ENCODE data around the gene RAB1A. TPM values are rescaled to one million over a fixed set of nuclear protein-coding genes. Genes with fewer than 3 reads are reported as not detected.

The RAB1A gene
- total RNA-seq, 1 experiment from 2014 or later: 93.8 TPM

DNA sequence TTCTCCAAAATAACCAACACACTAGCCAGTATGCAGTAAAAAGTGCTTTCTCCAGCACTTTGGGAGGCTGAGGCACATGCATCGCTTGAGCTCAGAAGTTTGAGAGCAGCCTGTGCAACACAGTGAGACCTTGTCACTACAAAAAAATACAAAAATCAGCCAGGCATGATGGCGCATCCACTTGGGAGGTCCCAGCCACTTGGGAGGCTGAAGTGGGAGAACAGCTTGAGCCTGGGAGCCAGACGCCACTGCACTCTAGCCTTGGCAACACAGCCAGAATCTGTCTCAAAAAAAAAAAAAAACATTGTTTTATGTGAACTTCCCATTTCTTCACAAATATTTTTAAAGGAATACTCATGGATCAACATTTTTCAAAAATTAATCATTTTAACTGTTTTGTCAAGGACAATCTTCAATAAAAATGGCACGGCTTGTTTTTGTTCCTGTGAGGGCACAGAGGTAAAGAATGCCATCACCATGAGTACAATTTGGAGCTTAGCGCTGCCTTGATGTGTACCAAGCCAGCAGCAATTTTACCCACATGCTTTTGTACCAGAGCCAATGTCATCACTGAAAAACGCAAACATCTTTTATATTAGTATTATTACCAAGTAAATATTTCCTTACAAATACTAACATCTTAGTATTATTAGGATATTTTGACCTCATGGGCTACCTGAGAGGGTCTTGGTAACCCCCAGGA lies 26.7 kb downstream of the RAB1A start:
- in situ Hi-C loops (cut with HindIII; ENCODE audit: low sequenced_read_pairs): no loop called here
- peak; percentile 27 for DNase-seq (ENCODE audit: low spot score)

DNA sequence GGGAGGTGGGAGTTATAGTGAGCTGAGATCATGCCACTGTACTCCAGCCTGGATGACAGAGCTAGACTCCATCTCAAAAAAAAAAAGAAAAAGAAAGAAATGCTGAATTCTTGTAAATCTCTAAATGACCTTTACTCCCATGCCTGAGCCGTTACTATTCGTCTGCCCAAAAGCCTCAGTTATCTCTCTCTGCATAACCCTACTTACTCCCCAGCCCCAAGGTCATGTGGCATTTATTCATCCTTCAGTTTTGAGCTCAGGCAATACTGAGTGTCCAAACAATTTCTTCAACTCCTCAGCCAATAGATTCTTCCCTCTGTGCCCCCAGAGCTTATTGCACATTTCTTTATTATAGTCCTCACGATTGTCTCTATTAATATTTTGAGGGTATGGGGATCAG lies 28.8 kb downstream of the RAB1A start:
- in situ Hi-C loops (cut with HindIII; ENCODE audit: low sequenced_read_pairs): no loop called here
- DNase-seq (ENCODE audit: low spot score): no peak

DNA sequence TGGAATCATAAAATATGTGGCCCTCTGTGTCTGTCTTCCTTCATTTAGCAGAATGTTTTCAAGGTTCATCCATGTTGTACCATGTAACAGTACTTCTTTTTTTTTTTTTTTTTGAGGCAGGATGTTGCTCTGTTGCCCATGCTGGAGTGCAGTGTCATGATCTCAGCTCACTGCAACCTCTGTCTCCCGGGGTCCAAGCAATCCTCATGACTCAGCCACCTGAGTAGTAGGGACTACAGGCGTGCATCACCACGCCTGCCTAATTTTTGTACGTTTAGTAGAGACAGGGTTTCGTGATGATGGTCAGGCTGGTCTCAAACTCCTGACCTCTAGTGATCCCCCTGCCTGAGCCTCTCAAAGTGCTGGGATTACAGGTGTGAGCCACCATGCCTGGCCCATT lies 31.2 kb downstream of the RAB1A start:
- no peak for DNase-seq (ENCODE audit: low spot score)
- in situ Hi-C loops (cut with HindIII; ENCODE audit: low sequenced_read_pairs): no loop called here

DNA sequence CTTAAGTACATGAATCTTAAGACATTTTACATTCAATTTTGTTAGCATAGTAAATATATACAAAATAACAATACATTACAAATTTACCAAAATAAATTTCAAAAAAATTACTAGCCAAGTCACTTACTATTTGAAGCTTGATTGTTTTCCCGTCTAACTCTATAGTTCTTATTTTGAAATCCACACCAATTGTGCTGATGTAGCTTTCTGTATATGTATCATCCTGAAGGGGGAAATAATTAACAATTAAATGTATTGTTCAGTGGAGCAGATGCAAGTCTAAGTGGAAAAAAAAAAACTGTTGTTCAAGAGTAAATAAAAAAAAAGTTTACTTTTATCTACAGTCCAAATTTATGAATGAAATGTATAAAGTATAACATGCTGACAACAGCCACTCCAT lies 32.1 kb downstream of the RAB1A start:
- DNase-seq (ENCODE audit: low spot score): no peak
- in situ Hi-C loops (cut with HindIII; ENCODE audit: low sequenced_read_pairs): no loop called here

DNA sequence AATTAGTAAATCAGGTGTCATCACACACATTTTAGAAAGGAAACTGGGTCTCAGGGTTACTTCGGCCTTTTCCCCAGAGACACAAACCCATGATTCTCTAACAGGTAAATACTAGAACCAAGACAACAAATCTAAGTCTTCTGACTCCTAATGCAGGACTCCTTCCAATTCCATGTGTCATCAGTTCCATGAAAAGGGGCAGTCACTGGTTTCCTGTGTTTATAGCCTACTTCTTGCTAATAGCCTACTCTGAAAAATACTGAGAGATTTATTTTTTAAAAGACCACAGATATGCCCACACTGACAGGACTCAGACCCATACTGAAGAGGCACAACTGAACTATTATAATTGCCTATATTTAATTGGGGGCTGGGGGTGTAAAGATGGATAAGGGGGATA lies 33.0 kb downstream of the RAB1A start:
- no peak for DNase-seq (ENCODE audit: low spot score)
- in situ Hi-C loops (cut with HindIII; ENCODE audit: low sequenced_read_pairs): no loop called here

DNA sequence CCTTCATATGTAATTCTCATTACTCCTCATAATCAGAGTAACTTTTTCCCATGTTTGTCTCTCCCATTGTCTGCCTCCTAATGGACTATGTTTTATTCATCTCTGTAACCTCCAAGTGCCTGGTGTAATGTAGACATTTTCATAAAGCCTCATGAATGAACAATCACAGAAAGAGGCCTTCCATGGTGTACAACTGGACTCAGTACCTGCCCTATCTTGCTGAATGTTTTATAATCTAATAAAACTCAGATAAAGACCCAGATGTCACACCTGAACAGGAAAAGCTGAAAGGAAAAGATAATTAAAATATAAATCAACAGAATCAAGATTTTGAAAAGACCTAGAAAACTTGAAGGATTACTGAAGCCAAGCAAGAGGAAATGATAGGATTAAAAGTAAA lies 36.7 kb downstream of the RAB1A start:
- in situ Hi-C loops (cut with HindIII; ENCODE audit: low sequenced_read_pairs): no loop called here
- DNase-seq (ENCODE audit: low spot score): no peak

DNA sequence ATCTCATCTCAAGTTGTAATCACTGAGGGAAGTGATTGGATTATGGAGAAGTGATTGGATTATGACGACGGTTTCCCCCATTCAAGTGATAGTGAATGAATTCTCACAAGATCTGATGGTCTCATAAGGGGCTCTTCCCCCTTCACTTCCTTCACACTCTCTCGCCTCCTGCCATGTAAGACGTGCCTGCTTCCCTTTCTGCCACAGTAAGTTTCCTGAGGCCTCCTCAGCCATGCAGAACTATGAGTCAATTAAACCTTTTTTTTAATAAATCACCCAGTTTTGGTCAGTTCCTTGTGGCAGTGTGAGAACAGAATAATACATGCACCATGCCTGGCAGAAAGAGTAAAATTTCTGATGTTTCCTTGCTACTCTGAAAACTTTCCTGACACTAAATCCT lies 37.1 kb downstream of the RAB1A start:
- in situ Hi-C loops (cut with HindIII; ENCODE audit: low sequenced_read_pairs): no loop called here
- DNase-seq (ENCODE audit: low spot score): no peak

DNA sequence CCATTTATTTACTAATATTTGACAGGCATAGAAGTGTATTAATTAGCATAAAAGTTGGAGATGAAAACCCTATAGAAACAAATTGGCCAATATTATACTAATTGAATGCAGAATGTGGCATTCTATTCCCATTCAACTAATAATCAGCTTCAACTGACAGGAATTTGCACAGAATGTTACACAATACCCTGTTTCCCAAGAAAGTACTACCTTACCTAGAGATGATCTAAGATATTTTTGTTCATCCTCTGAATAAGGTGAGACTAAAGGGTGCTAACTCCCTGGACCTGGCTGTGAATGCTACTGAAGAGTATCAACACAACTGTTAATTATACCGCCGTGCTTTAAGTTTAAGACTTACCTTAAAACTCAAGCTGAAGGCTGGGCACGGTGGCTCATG lies 44.8 kb downstream of the RAB1A start:
- in situ Hi-C loops (cut with HindIII; ENCODE audit: low sequenced_read_pairs): no loop called here
- no peak for DNase-seq (ENCODE audit: low spot score)

DNA sequence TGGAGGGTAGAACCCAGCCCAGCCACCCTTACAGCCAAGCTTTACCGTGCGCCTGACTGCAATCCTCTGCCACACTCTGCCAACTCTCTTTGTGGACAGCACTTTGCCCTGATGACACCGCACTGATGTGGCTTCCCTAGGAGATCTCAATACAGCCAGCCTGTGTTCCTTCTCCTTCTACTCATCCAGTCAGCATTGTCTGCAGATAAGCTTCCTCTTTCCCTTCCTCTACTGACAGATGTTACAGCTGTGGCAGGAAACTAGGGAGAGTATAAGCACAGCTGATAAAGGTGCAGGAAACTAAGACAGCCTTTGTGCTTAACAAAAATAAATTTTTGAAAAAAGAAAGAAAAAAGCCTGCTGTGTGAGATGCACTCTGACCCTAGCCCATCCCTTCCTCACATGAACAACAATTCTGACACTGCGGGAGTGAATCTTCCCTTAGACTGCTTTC lies 48.6 kb downstream of the RAB1A start:
- DNase-seq (ENCODE audit: low spot score): no peak
- in situ Hi-C loops (cut with HindIII; ENCODE audit: low sequenced_read_pairs): no loop called here

DNA sequence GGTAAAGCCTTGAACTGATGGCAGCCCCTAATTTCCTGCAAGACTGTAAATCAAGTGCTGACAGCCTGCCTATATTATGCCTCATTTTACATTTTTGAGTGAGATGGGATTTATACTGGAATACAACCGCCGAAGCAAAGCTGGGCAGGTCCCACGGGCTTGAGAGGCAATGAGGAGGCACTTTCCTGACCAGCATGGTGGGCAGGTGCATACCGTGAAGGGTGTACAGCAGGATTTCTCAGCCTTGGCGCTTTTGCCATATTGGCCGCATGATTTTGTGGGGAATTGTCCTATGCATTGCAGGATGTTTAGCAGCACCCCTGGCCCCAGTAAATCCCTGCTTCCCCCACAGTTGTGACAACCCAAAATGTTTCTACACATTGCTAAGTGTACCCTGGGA lies 50.9 kb downstream of the RAB1A start:
- in situ Hi-C loops (cut with HindIII; ENCODE audit: low sequenced_read_pairs): no loop called here
- no peak for DNase-seq (ENCODE audit: low spot score)

DNA sequence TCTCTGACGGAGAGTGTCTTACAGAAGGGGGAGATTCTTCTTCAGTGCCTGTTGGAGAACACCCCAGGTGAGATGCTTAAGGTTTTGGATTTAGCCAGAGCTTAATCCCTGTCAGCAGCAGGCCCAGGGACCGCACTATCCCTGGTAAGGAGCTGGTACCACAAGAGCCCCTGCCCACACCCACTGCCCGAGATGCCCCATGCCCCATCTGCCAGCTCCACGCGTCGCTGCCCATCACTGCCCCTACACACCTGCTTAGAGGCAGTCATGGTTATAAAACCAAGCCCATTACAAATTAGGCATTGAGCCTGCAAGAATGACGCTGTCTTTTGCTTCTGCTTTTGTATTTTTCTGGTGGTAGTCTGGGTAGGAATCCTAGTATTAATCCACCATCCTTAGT lies 52.0 kb downstream of the RAB1A start:
- no peak for DNase-seq (ENCODE audit: low spot score)
- in situ Hi-C loops (cut with HindIII; ENCODE audit: low sequenced_read_pairs): no loop called here

DNA sequence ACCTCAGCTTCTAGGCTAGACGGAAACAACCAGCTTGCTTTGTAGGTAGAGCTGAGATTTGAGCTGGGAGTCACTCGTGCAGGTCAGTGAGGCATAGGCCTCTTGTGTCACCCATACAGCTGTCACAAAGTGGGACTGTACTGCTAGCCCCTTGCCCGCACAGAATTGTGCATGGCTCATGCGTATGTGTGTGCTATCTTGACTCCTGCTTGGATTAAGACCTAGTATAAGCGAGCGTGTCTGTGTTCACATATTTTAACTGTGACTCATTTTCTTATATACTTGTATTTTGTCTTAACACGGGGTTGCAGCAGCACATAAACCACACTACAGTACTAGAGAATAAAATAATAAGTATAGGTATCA lies 53.6 kb downstream of the RAB1A start:
- no peak for DNase-seq (ENCODE audit: low spot score)
- in situ Hi-C loops (cut with HindIII; ENCODE audit: low sequenced_read_pairs): no loop called here

DNA sequence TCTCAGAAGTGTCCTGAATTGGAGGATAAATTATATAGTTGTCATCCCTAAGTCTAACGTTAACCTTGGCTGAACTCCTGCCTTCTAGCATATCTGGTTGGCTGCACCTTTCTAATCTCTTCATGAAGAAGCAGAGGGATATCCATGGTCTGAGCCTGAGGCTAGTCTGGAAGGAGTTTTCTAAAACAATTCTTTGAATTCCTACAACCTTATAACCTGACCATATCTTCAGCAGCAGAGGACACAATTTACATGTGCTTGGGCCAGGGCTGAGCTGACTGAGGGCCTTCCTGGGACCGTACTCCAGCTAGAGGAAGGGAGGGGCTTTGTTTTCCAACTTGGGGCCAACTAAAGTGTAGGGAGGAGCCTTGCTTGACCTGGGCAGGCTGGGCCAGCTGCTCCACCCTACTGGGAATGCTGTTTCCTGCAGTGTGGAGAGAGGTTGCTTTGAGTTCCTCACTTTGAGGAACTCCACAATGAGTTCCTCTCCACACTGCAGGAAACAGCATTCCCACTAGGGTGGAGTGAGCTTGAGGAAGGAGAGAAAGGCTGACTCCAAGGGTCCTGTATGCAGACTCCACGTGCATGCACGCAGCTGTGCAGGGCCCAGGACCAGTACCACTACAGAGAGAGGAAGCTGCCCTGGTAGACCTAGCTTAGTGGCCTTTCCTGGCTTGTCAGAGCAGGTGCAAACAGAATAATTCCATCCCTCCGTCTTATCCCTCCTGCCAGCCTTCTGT lies 54.1 kb downstream of the RAB1A start:
- in situ Hi-C loops (cut with HindIII; ENCODE audit: low sequenced_read_pairs): no loop called here
- no peak for DNase-seq (ENCODE audit: low spot score)

DNA sequence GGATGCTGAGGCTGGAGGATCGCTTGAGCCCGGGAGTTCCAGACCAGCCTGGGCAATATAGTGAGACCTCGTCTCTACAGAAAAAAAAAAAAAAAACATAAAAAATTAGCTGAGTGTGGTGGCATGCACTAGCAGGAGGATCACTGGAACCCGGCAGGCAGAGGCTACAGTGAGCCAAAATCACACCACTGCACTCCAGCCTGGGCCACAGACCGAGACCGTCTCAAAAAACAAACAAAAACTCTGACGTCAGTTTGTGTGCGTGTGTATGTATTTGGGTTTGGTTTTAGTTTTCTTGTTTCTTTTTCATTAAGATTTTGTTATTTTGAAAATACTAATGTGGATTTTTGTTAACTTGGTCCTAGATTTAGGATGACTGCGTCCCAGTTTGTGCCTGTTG lies 54.7 kb downstream of the RAB1A start:
- in situ Hi-C loops (cut with HindIII; ENCODE audit: low sequenced_read_pairs): no loop called here
- no peak for DNase-seq (ENCODE audit: low spot score)

DNA sequence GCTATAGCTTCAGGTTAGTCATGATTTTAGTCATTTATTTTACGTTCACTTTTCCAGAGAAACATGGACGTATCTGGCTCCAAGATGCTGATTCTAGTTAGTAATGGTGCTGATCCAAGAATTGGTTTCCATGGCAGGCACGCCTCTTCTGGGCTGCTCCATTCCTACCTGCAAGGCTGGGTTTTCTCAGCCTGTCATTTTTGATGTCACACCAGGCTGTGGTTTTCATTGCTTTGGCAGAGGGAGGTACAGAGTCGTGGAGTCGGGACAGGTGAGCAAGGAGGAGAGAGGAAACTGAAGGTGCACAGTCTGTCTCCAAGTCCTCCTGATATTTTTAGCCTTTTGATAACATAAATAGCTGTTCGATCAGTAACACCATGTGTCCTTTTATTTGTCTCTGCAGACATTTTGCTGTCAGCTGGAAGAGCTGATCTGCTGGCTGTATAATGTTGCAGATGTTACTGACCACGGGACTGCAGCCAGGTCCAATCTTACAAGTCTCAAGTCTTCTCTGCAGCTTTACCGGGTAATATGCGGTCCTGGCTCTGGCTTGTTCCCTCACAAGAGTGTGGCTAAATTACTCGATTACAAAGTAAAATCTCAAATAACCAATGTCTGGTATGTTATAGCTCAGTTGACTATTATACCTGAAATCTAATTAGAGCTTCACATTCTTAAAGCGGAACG lies 55.9 kb downstream of the RAB1A start:
- in situ Hi-C loops (cut with HindIII; ENCODE audit: low sequenced_read_pairs): no loop called here
- DNase-seq (ENCODE audit: low spot score): no peak

DNA sequence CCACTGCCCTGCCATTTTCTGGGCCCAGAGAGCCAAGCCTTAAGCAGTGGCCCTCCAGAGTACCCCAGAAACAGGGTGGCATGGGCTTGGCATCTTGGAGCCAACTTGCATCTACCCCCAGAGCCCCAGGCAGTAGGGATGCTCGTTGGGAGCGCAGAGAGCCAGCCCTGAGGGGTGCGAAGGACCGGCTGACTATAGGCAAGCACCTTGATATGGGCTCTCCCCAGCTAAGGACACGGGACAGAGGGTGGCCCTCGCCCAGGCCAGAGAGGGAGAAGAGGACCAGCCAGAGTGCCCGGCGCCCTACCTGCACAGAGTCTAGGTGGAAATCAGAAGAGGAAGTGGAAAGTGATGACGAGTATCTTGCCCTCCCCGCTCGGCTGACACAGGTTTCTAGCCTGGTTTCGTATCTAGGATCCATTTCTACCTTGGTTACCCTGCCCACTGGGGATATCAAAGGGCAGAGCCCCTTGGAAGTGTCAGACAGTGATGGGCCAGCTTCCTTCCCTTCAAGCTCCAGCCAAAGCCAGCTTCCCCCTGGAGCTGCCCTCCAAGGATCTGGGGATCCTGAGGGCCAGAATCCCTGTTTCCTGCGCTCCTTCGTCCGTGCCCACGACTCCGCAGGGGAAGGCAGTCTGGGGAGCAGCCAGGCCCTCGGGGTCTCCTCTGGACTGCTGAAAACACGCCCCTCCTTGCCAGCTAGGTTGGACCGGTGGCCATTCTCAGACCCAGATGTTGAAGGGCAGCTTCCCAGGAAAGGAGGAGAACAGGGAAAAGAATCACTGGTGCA lies 57.5 kb downstream of the RAB1A start:
- DNase-seq (ENCODE audit: low spot score): no peak
- in situ Hi-C loops (cut with HindIII; ENCODE audit: low sequenced_read_pairs): no loop called here

DNA sequence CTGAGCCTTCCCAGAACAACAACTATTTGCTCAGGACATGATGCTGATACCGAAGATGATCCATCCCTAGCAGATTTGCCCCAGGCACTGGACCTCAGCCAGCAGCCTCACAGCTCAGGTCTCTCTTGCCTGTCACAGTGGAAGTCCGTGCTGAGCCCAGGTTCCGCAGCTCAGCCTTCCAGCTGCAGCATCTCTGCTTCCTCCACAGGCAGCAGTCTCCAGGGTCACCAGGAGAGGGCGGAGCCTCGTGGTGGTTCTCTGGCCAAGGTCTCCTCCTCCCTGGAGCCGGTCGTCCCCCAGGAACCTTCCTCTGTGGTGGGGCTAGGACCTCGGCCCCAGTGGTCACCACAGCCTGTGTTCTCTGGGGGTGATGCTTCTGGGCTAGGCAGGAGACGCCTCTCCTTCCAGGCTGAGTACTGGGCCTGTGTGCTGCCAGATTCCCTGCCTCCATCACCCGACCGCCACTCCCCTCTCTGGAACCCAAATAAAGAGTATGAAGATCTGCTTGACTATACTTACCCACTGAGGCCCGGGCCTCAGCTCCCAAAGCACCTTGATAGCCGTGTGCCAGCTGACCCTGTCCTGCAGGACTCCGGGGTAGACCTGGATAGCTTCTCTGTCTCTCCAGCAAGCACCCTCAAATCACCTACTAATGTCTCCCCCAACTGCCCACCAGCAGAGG lies 58.3 kb downstream of the RAB1A start:
- peak; percentile 32 for DNase-seq (ENCODE audit: low spot score)
- in situ Hi-C loops (cut with HindIII; ENCODE audit: low sequenced_read_pairs): no loop called here

DNA sequence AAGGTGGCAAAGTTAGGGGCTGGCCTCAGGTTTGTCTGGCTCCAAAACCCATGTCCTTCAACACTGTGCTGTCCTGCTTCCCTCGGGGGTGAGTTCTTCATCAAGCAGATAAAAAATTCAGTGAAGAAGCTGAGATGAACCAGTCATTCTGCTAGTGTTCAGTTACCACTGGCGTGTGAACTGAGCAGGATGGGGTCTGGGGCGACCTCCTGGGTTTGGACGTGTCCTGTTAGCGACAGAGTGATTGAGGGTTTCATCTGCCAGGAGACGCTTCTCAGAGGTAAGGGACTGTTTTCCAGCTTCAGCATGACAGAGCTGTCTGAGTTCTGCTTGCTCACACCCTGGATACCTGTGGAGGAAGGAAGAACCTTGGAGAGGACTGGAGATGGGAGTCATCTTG lies 59.0 kb downstream of the RAB1A start:
- no peak for DNase-seq (ENCODE audit: low spot score)
- in situ Hi-C loops (cut with HindIII; ENCODE audit: low sequenced_read_pairs): no loop called here

DNA sequence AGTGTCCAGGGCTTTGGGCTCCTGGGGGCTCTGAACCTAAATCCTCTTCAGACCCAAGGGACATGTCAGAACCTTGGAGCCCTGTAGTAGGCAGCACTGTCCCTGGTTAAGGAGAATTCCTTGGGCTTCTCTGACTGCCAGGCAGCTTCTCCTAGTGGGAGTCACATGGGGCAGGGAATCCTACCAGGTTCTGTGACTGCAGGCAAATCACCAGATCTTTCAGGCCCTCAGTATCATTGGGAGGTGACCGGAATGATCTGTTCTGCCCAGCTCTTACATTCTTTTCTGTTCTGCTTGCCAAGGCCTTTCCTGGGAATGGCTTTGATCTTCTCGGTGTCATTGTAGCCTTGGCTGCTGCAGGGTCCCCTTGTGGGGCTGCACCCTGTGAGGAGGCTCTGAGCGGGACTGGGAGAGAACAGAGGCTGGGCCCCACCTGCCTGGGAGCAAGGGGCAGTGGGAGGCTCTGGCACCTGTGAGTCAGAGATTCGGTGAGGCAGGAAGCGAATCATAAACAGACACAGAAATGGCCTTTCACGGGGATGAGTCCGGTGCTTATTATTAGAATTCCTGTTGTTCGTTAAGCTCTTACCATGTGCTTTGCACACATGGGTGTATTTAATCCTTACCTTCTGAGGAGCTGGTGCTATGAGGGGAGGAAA lies 59.6 kb downstream of the RAB1A start:
- peak; percentile 67 for DNase-seq (ENCODE audit: low spot score)
- in situ Hi-C loops (cut with HindIII; ENCODE audit: low sequenced_read_pairs): no loop called here

Measured in G401 (cell line).